GM12873 (cell line): ENCODE data around the gene CREB3L1.

Source experiments
- TF ChIP-seq, protein P1 (sequence below): IDR thresholded peaks from 2 replicates; pipeline ENCODE4 v1.5.1; 2012; ENCODE audit warnings: low read depth, mild to moderate bottlenecking, moderate library complexity, low read length, control low read depth; ENCODE audit not compliant: insufficient read depth; ENCODE audit errors: missing control alignments

CREB3L1 gene

DNA sequence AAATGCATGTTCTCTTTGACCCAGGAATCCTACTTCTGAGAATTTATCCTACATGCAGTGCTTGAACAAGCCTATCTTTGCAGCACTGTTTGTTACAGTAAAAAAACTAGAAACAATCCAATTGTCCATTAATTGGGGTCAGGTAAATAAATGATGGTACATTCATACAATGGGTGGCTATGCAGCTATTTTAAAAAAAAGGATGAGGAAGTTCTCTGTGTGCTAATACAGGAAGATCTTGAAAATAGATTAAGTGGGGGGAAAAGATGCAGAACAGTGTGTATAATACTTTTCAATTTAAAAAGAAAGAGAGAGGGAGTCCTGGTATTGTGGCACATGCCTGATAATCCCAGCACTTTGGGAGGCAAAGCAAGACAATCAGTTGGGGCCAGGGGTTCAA lies 9.5 kb upstream of the CREB3L1 start:
- TF ChIP-seq, protein P1, sequence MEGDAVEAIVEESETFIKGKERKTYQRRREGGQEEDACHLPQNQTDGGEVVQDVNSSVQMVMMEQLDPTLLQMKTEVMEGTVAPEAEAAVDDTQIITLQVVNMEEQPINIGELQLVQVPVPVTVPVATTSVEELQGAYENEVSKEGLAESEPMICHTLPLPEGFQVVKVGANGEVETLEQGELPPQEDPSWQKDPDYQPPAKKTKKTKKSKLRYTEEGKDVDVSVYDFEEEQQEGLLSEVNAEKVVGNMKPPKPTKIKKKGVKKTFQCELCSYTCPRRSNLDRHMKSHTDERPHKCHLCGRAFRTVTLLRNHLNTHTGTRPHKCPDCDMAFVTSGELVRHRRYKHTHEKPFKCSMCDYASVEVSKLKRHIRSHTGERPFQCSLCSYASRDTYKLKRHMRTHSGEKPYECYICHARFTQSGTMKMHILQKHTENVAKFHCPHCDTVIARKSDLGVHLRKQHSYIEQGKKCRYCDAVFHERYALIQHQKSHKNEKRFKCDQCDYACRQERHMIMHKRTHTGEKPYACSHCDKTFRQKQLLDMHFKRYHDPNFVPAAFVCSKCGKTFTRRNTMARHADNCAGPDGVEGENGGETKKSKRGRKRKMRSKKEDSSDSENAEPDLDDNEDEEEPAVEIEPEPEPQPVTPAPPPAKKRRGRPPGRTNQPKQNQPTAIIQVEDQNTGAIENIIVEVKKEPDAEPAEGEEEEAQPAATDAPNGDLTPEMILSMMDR: no peak

DNA sequence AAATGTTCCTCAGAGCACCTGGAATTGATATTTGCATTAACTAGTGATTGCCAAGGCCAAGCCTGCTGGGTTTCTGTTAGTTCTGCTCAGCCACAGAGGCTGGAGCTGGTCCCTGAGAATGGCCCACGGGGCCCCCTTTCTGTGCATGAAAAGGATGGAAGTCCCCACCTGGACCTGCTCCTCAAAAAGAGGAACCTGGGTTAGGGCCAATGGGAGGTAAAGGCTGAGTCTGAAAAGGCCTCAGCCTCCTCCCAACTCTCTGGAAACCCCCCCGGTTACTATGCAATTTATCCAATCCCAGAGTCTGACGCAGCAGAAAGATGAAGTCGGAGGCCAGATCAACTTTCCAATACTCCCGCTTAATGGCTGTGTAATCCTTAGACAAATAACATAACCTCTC lies 6.8 kb upstream of the CREB3L1 start:
- TF ChIP-seq, protein P1: no peak

DNA sequence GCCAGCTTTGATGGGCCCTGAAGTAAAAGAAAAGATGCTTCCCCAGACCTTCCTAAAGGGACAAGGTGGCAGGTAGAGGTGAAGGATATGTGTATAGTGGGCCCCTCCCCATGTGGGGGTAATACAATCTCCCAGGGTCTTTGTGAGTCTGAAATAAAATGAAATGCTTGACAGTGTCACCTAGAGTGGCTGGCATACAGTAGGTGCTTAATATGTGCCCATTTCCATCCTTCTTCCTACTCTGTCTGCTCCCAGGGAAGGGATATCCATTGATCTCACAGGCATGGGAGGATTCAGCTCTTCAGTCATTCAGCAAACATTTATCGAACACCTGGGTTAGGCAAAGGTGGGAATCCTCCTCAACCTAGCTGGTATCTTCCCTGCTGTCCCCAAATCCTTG lies 6.1 kb upstream of the CREB3L1 start:
- TF ChIP-seq, protein P1: no peak

DNA sequence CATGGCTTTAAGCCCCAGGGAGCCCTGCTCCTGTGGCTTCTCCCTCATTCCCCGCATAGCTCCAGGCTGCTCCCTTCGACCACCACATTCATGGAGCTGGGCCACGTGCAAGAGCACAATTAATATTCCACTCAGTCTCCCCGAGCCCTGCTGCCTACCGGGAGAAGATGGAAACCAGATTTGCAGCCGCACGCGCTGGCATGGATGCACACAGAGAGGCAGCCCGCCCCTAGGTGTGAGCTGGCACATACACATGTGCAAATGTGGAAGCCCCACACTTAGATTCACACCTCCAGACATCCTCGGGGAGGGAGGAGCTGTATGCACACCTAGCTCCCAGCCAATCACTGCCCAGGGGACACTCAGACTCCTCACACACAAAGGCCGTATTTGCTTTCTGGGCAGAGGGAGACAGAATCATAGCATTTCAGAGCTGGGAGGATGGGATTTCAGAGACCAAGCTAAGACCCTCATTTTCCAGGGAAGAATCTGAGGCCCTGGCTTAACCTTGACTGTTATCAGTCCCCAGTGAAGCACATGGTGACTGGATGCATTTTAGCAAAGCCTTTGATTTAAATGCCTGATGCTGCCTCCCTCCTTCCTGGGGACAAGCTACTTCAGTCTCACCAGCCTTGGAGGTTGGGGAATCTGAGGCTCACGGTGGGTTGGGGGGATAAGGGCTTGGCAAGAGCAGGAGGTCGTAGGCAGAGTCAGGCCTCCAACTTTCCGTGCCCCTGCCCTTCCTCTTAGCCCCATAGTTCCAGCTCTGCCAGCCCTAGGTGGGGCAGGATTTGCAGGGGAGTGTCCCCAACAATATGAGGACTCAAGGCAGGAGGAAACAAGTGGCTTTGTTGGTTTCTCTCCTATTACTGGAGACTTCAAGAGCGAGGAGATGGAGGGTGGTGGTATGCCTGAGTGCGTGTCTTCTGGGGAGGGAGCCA lies 5.3 kb upstream of the CREB3L1 start:
- TF ChIP-seq, protein P1: no peak

DNA sequence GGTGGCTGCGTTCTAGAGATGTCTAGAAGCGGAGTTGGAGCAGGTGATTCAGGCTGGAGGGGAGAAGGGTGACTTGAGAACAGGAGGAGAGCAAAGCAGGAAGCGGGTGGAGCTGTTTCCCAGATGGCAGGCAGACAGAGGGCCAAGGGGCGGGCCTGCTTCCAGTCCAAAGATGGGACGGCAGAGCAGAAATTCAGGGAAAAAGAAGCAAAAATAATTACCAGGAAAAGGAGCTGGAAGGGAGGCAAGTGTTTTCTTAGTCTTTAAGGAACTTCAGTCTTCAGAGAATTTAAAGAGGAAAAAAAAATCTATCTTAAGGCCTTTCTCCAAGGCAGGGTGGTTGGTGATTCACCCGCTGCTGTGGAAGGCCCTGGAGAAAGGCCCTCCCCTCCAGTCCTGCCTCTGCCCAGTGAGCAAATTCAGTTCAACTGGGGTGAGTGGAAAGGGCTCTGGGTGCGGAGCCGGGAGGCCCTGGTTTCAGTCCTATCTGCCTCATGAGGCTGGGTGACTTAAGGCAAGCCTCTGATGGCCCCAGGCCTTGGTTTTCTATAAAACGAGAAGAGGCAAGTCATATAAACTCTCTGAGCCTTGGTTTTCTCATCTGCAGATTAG lies 4.5 kb upstream of the CREB3L1 start:
- TF ChIP-seq, protein P1: no peak

DNA sequence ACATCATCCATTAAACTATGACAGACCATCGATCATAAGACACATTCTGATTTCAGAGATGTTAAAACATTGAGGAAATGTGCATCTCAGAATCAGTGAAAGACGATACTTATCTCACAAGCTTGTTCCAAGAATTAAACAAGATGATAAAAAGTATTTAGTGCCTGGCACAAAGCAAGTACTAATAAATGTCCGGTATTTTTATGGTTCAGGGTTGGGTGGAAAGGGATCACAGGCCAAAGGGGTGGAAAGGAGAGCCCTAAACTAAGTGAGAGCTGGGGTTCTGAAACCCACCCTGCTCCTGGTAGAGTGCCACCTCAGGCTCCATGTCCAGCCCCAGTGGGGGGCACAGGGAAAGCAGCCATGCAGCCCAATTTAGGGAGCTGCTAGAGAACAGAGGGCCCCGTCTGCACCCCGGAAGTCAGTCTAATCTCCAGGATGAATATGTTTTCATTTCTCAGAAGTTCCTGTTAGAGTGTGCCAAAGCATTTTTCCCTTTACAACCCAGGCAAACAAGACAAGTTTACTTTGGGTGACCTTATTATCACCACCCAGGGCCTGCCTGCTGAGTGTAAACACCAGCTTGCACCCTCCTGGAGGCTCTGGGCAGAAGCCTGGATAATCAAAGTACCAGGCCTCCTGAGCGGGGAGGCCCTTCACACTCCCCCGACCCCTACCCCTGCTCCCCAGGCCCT lies 3.8 kb upstream of the CREB3L1 start:
- TF ChIP-seq, protein P1: no peak
